Erythroblast (primary cell): Measurements from ENCODE around the gene FGF22.

ENCODE experiments used
- GATA1 ChIP-seq: IDR thresholded peaks from 2 replicates; pipeline ENCODE4 v1.6.1; 2011; ENCODE audit warnings: low read depth, mild to moderate bottlenecking, control low read depth, low read length, moderate library complexity
- POLR2A ChIP-seq: IDR thresholded peaks from 2 replicates; pipeline ENCODE4 v1.6.1; 2011; ENCODE audit warnings: mild to moderate bottlenecking, low read length

DNA sequence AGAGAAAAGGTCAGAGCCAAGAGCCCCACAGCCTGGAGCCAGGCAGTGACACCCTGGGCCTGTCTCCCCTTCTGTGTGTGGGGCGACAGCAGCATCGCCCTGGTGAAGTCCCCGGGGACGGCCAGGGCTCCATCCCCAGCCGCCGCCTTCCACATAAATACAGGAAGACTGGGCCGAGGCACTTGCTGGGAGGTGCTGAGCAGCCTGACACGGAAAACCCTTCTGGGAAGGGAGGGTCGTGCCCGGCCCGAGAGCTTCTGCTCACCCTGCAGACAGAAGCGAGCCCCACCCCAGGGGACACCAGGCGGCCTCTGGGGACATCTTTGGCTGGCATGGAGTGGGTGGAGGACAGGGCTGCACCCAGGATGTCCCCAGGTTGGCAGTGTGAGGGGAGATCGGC lies 5.1 kb downstream of the FGF22 start:
- TF ChIP-seq POLR2A: no peak
- no peak for TF ChIP-seq GATA1
